Measurements from ENCODE around the gene BATF3.

- TF ChIP-seq CTCF (IDR thresholded peaks at IDR 0.05; ENCODE audit: borderline replicate concordance, extremely low read depth, low read length, poor library complexity, severe bottlenecking), result no peak
- no peak for TF ChIP-seq EZH2 (IDR thresholded peaks at IDR 0.05; ENCODE audit: borderline replicate concordance, low read depth, low read length, severe bottlenecking)
These were observed 27.9 kb upstream of the BATF3 start for GRCh38 chr1:212727386-212728181.

All from DND-41 (cell line).